GM18868 (cell line): ENCODE measurements around the gene ANKRD39.

ENCODE experiments used
- ATAC-seq: cut with Tn5 transposase; IDR thresholded peaks from one replicate; pipeline ENCODE4 v1.9.1; 2021; ENCODE audit warnings: mild to moderate bottlenecking, moderate library complexity; ENCODE audit not compliant: unreplicated experiment

ANKRD39 gene

DNA sequence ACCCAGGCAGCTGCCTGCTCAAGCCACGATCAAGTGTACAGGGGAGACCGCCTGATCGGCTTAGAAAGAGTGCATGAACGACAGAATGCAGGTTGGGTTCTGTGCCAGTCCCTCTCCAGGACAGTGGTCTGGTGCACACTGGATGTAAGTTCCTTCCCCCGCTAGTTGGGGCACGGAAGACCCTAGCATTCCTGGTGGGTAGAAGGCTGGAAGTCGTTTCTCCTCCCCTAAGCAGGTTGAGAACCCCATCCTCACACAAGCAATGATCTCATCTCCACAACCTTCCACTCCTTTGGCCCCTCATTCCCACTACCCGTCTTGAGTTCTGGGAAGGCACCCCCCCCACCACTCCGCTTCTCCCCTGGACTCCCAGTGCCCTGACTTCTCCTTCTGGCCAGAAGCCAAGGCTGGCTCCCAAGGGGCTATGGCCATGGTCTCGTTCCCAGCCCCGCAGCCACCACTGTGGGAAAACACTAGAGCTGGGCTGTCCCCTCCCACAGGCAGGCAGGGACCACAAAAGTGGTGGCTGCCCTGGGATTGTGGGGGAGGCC, 1.4 kb upstream of the ANKRD39 start:
- no peak for ATAC-seq

DNA sequence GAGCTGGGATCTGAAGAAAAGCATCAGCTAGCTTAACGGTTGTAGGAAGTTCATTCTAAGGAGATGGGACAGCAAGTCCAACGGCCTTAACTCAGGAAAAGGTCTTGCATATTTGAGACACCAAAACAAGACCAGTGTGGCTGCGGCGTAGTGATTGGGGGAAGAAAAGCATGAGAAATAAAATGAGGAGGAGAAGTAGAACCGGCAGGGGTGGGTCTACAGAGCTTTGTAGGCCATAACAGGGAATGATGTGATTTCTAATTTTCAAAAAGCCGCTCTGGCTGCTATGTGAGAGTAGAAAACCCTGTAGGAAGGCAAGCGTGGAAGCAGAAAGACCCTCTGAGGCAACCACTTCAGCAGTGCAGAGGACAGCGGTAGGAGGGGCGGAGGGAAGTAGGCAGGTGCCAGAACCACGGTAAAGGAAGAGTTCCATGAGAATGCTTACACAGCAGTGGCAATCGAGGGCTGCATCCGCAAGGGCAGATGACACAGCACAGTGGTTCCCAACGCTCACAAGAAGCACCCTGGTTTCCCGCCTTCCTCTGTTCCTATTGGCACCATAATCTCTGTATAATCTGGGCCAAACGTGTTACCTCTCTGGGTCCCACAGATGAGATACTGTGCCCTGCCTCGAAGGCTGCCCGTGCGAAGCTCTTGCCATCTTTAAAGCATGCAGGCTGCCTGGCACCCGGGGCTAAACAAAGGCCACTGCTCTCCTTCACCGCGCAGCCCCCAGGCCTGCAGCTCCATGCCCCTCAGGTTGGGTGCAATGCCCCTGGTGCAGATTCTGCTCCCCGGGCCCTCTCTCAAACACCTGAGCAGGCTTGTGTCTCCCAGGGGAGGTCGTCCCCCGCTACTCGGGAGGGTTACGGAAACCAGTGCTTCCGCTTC, 795 bp downstream of the ANKRD39 start:
- peak; percentile 13 for ATAC-seq

DNA sequence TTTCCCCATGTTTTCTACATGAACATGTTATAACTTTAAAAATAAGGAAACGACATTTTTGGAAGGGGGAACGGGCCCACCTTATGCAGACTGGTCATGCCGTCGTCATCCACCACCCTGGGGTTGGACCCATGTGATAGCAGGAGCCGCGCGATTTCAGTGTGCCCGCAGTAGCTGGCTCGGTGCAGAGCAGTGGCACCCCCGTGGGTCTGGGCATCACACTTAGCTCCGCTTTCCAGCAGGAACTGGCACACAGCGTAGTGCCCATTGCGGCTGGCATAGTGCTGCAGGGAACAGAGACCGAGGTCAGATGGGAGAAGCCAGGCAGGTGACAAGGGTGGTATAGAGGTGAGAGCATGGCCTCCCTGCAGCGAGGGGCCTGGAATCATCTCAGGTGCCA, 4.5 kb downstream of the ANKRD39 start:
- ATAC-seq, result no peak

DNA sequence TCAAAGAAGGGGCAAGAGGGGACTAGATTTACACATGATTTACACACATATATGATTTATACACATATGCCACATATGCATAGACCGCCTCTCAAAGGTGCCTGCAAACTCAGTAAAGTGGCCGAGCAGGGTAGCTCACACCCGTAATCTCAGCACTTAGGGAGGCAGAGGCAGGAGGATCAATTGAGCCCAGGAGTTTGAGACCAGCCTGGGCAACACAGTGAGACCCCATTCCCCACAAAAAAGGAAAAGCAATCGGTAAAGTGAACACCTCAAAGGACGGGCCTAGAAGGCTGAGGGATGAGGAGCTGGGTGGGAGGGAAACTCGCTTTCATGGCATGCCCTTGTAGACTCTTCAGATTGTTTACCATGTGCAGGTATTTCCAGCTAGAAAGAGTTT, 5.1 kb downstream of the ANKRD39 start:
- no peak for ATAC-seq

DNA sequence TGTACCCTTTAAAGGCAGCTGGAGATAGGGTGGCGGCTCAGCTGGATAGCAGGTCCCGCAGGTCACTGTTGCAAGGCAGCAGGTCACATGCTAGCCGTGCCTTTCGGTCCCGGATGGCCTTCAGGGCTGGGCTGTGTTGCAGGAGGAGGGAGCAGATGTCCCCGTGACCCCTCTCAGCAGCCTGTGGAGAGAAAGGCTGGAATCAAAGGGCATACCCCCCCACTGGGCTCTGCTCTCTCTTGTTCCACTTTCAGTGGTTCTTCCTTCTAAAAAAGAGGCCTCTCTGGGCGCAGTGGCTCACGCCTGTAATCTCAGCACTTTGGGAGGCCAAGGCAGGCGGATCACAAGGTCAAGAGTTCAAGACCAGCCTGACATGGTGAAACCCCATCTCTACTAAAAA, 9.6 kb downstream of the ANKRD39 start:
- no peak for ATAC-seq

DNA sequence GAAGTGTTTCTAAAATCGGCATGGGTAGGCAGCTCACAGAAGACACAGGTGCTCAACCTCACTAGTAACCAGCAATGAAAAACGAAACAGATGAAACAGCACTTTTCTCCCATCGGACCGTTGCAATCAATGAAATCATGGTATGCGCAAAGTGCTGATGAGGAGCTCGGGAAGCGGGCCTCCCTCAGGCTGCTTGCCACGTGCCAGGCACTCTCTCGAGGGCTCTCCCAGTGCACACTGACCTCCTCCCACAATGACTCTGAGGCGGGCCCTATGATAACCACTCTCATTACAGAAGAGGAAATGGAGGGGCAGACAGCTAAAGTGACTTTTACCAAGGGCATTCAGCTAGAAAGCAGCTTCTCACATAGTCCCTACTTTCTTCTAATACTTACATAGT, 10.2 kb downstream of the ANKRD39 start:
- ATAC-seq, result no peak

GRCh38 chr2:96846825-96847224, 11.0 kb downstream of the ANKRD39 start:
- no peak for ATAC-seq

DNA sequence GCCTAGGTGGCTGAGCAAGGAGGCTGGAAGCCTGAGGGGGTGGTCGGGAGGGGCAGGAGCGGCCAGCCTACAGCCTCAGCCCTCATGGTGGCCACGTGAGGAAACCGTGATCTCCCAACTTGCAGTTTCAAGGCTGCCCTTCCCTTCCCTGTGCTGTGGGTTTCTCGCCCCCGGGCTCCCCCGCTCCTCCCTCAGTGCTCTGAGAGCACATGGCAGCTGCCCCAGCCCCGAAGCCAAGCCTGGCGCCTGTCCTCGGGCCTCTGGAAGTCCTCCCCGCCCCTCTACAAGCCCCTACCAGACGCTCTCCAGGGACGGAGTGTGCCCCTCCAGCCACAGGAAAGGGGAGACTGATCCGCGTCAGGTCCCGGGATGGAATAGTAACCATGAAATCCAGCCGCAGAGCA, 13.4 kb downstream of the ANKRD39 start:
- ATAC-seq, result no peak

- no peak for ATAC-seq
These were observed 14.1 kb downstream of the ANKRD39 start, which contains the start of gene ANKRD23 for GRCh38 chr2:96843538-96844268. Gene ANKRD23 (minus strand): TSS chr2:96844021. CDS start chr2:96843992, 29 bp downstream.

- no peak for ATAC-seq
These were observed 15.2 kb downstream of the ANKRD39 start for GRCh38 chr2:96842600-96842999.

- ATAC-seq, result no peak
These were observed 15.9 kb downstream of the ANKRD39 start for GRCh38 chr2:96841701-96842495.

GRCh38 chr2:96839875-96840850, 17.7 kb downstream of the ANKRD39 start:
- ATAC-seq, result no peak

GRCh38 chr2:96839293-96839874, 18.4 kb downstream of the ANKRD39 start:
- peak; percentile 70 for ATAC-seq

DNA sequence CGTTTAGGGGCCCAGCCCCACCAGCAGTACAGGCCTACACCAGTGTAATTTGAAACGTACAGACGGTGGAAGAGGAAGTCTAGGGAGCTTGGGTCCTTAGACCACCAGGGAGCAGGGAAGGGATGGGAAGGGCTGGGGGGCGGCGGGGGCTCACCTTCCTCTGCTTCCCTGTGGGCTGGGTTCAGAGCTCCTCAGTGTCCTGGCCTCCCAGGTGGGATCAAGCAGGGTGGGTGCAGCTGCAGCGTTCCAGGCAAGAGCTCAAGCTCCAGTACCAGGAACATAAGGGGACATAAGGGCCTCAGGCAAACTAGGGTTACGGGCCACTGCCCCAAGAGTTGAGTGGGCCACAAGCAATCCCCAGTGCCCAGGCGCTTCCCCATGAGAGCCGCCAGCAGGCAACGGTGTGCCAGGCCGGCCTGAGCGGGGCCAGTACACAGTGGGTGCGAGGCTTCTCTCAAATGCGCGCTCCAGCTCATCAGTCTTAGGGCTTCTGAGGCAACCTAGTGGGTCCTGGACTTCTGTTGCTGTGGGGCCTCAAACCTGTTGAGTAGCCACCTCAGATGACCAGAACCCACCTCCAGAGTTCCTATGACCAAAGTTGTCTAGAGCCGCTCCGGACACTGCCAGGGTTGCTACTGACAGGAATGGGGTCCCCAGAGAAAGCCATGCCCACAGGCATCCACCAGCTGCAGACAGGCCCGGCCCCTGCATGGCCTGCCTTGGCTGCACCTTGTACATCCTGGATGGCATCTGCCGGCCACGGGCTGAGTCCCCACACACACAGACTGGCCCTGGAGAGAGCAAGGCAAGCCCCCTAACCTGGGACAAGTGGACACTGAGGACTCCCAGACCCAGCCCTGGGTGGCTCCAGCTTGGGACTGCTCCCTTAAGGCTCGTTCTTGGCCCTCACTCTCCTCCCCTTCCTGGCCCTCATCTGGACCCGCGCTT, 19.2 kb downstream of the ANKRD39 start:
- no peak for ATAC-seq

- ATAC-seq, result no peak
These were observed 20.2 kb downstream of the ANKRD39 start for GRCh38 chr2:96837575-96837974.

- no peak for ATAC-seq
These were observed 22.0 kb downstream of the ANKRD39 start for GRCh38 chr2:96835830-96836229.

DNA sequence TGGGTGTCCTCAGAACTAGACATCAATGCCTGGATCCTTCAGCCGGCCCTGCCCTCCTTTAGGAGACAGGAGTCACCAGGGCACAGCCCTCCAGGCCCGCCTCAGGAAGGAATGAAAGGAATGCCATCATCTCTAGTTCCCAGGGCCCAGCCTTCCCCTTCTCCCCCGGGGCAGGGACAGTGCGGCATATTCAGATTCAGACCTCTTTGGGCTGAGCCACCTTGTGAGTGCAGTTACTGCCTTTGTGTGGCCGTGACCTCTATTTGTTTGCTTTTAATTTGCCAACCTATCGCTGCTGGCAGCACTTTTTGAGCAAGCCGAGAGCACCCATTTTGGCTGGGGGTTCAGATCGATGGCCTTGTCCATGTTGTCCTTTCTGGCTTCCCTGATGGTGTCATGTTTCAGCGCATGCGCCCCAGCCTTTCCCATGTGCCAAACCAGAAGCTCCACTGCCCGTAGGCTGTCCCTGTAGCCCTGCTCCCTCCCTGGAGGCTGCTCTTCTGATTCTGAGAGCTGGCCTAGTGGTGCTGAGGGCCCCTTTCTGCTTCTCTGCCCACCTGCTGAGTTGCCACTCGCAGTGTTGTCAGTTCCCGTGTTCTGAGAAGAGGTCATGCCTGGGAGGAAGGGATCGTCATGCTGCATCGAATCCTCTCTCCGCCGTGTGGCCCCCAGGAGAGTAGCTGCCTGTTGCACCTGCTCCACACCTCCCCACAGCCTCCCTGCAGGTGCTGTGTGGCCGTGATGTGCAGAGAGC, 24.9 kb downstream of the ANKRD39 start:
- no peak for ATAC-seq

- no peak for ATAC-seq
These were observed 25.4 kb downstream of the ANKRD39 start for GRCh38 chr2:96832408-96832753.
